Limb (tissue), 2 donors: Measurements from ENCODE around the gene ENPEP.

Source experiments
- DNase-seq, 2 donors: peaks; one replicate each; pipeline ENCODE4 v3.0.0-alpha.2; 2016; ENCODE audit errors: extremely low spot score in 2 of 2

Gene ENPEP

GRCh38 chr4:110605077-110605476 is 129.1 kb downstream of the ENPEP start:
- no peak for DNase-seq

GRCh38 chr4:110609044-110609750 is 133.2 kb downstream of the ENPEP start:
- DNase-seq = no peak

- DNase-seq = no peak
Measured at GRCh38 chr4:110610620-110610939, 134.6 kb downstream of the ENPEP start.

GRCh38 chr4:110610940-110611831 is 135.2 kb downstream of the ENPEP start:
- DNase-seq = no peak

GRCh38 chr4:110611968-110612447 is 136.1 kb downstream of the ENPEP start:
- no peak for DNase-seq

- no peak for DNase-seq
Measured at GRCh38 chr4:110612631-110613269, 136.8 kb downstream of the ENPEP start.

- DNase-seq = no peak
Measured at GRCh38 chr4:110613745-110614144, 137.8 kb downstream of the ENPEP start.

GRCh38 chr4:110614173-110614963 is 138.4 kb downstream of the ENPEP start:
- DNase-seq = no peak
